NB4 (cell line): ENCODE results near the gene SULT4A1.

Experiments
- DNase-seq: peaks from one replicate; pipeline ENCODE4 v3.0.0; 2010; ENCODE audit warnings: low read depth
- H3K4me3 ChIP-seq: one replicate; pipeline ENCODE4 v1.5.1; 2011; ENCODE audit warnings: mild to moderate bottlenecking, low read depth, low read length, moderate library complexity
- MYC ChIP-seq: IDR thresholded peaks from 2 replicates; pipeline ENCODE4 v1.6.1; 2011; ENCODE audit warnings: low read depth, low read length
- POLR2A ChIP-seq: IDR thresholded peaks from 2 replicates; pipeline ENCODE4 v1.6.1; 2011; ENCODE audit warnings: mild to moderate bottlenecking; ENCODE audit not compliant: insufficient read length; ENCODE audit errors: extremely low read depth
- TF ChIP-seq, protein P1 (sequence below): IDR thresholded peaks from one replicate; pipeline ENCODE4 v1.5.1; 2012; ENCODE audit warnings: low read depth, low read length
- TF ChIP-seq, protein P2 (sequence below): IDR thresholded peaks from 2 replicates; pipeline ENCODE4 v1.6.1; 2011; ENCODE audit warnings: low read depth, low read length

The SULT4A1 gene

GRCh38 chr22:43838571-43839307, 23.6 kb downstream of the SULT4A1 start:
- TF ChIP-seq MYC (no peak), POLR2A (no peak)
- TF ChIP-seq, protein P1, sequence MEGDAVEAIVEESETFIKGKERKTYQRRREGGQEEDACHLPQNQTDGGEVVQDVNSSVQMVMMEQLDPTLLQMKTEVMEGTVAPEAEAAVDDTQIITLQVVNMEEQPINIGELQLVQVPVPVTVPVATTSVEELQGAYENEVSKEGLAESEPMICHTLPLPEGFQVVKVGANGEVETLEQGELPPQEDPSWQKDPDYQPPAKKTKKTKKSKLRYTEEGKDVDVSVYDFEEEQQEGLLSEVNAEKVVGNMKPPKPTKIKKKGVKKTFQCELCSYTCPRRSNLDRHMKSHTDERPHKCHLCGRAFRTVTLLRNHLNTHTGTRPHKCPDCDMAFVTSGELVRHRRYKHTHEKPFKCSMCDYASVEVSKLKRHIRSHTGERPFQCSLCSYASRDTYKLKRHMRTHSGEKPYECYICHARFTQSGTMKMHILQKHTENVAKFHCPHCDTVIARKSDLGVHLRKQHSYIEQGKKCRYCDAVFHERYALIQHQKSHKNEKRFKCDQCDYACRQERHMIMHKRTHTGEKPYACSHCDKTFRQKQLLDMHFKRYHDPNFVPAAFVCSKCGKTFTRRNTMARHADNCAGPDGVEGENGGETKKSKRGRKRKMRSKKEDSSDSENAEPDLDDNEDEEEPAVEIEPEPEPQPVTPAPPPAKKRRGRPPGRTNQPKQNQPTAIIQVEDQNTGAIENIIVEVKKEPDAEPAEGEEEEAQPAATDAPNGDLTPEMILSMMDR = no peak
- TF ChIP-seq, protein P2, sequence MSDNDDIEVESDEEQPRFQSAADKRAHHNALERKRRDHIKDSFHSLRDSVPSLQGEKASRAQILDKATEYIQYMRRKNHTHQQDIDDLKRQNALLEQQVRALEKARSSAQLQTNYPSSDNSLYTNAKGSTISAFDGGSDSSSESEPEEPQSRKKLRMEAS = no peak
- no peak for DNase-seq
- H3K4me3 ChIP-seq = no peak overlapping the region

DNA sequence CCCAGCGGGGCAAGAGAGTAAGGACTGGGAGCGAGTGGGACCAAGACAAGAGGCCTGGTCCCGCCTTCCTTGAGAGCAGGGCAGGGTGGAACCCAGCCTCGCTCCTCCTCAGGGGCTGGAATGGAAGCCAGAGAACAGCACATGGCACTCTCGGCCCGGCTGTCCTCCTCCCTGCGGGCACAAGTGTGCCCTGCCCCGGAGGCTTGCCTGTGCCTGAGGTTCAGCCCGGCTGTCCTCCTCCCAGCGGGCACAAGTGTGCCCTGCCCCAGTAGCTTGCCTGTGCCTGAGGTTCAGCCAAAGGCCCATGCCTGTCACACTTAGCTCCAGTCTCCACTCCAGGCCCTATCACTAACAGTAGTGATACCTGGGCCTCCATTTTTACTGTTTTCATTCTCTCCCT, 24.2 kb downstream of the SULT4A1 start:
- DNase-seq = no peak
- H3K4me3 ChIP-seq = no peak overlapping the region
- no peak for TF ChIP-seq POLR2A

- TF ChIP-seq, protein P2 = no peak
- no peak for DNase-seq
- H3K4me3 ChIP-seq = no peak overlapping the region
Measured at GRCh38 chr22:43837666-43838065, 24.6 kb downstream of the SULT4A1 start.

- TF ChIP-seq MYC (no peak), POLR2A (no peak)
- TF ChIP-seq, protein P2 = no peak
- TF ChIP-seq, protein P1 = no peak
- no peak overlapping the region for H3K4me3 ChIP-seq
- no peak for DNase-seq
Measured at GRCh38 chr22:43835736-43836135, 26.6 kb downstream of the SULT4A1 start.

DNA sequence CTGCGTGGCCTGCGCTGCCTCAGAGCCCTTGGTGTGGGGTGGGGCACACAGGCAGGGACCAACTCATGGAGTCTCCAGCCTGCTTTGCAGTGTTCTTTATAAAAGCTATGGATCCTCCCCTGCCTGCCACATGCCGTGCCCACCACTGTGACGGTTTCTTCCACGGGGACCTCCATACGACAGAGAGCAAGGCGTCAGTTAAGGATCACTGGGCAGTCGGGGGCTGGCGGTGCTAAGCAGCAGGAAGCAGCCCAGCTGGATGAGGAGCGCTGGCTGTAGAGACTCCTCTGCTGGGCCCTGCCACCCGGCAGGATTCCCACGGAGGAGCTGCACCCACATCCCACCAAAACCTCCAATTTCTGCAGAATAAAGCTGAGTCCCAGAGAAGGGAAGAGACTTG, 27.1 kb downstream of the SULT4A1 start:
- TF ChIP-seq, protein P2 = no peak
- TF ChIP-seq, protein P1 = no peak
- TF ChIP-seq MYC (no peak), POLR2A (no peak)
- H3K4me3 ChIP-seq = no peak overlapping the region
- no peak for DNase-seq

DNA sequence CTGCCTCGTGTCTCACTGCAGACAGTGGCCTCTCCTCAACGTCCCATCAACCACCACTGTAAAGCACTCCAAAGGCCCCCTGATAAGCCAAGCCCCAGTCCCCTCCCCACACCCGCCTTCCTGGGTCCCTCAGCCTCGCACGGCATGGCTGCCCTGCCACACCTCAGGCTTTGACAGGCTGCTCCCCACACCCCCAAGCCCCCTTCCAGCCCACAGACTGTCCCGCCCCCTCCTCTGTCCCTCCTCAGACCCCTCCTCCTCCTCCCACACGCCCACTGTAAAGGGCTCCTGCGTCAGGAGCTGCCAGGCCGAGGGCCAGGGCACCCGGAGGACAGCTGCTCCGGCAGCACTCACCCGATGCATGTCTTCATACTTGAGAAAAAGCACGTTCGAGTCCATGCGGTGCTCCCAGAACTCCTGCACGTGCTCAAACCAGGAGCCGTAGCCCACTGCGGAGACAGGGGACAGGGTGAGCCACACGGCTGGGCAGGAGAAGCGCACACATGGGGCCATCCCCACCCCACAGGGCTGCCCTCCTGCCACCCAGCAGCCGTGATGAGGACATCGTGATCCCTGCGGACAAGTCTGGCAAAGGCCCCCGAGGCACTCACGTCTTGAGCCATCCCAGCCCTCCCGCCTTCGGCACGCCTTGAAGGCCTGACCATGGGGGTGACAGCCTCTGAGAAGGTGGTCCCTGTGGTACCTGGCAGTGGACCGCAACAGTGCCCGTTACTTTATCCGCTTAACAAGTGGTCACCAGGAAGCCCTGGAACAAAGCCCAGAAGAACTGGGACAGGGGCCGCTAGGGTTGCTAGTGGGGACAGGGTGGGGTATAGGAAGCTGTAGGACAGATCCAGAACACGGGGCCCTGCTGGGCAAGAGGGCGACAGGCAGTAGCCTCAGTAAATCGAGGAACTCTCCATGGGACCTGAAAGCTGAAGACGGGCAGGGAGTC, 28.8 kb downstream of the SULT4A1 start:
- no peak for DNase-seq
- no peak overlapping the region for H3K4me3 ChIP-seq
- TF ChIP-seq MYC (no peak), POLR2A (no peak)
- TF ChIP-seq, protein P1 = no peak
- TF ChIP-seq, protein P2 = no peak
